SU-DHL-6 (cell line): Measurements from ENCODE around the gene NSG1.

Source experiments
- H2AFZ ChIP-seq: fragments of 200-600 bp; sonication (generic); 2 replicates; pipeline ENCODE4 v1.6.1; 2014; ENCODE audit warnings: low read depth, mild to moderate bottlenecking, moderate library complexity, mixed read lengths, antibody characterized with exemption, low read length; ENCODE audit not compliant: severe bottlenecking
- H3F3A ChIP-seq: fragments of 200-600 bp; shearing (Covaris generic); 2 replicates; pipeline ENCODE4 v1.6.0; 2016; ENCODE audit warnings: antibody characterized with exemption, mild to moderate bottlenecking; ENCODE audit not compliant: insufficient read depth
- H3K27ac ChIP-seq: fragments of 200-600 bp; sonication (generic); 2 replicates; pipeline ENCODE4 v1.5.1; 2016; ENCODE audit warnings: low read depth, mild to moderate bottlenecking, low read length, moderate library complexity, mixed read lengths
- H3K27me3 ChIP-seq: fragments of 200-600 bp; sonication (generic), shearing (Covaris generic); 2 replicates; pipeline ENCODE4 v1.6.0; 2014; ENCODE audit warnings: mild to moderate bottlenecking, low read length
- H3K36me3 ChIP-seq: fragments of 200-600 bp; sonication (generic); 2 replicates; pipeline ENCODE4 v1.6.1; 2014; ENCODE audit warnings: mild to moderate bottlenecking, low read length, mixed read lengths
- H3K4me2 ChIP-seq: fragments of 300-600, 200-600 bp; shearing (Covaris generic), sonication (generic); 2 replicates; pipeline ENCODE4 v1.6.0; 2014; ENCODE audit warnings: low read length, low read depth, mild to moderate bottlenecking; ENCODE audit not compliant: poor library complexity, severe bottlenecking
- H3K4me3 ChIP-seq: fragments of 200-600 bp; sonication (generic); 2 replicates; pipeline ENCODE4 v1.5.1; 2014; ENCODE audit warnings: antibody characterized with exemption, low read length, mild to moderate bottlenecking, mixed read lengths; ENCODE audit not compliant: insufficient read depth, poor library complexity, severe bottlenecking
- H3K79me2 ChIP-seq: fragments of 200-600 bp; sonication (generic); 2 replicates; pipeline ENCODE4 v1.6.1; 2014; ENCODE audit warnings: mild to moderate bottlenecking, low read length, moderate library complexity; ENCODE audit not compliant: insufficient read depth
- H3K9ac ChIP-seq: fragments of 200-600 bp; sonication (generic); 2 replicates; pipeline ENCODE4 v1.7.0; 2014; ENCODE audit warnings: mild to moderate bottlenecking, low read length
- H3K9me2 ChIP-seq: fragments of 200-600 bp; sonication (generic); replicated peaks from 2 replicates; pipeline ENCODE4 v1.6.1; 2014; ENCODE audit warnings: low read length; ENCODE audit not compliant: insufficient read depth
- H3K9me3 ChIP-seq: fragments of 200-600 bp; sonication (generic); 2 replicates; pipeline ENCODE4 v1.6.1; 2014; ENCODE audit warnings: low read length, mixed read lengths; ENCODE audit not compliant: insufficient read depth
- H4K20me1 ChIP-seq: fragments of 200-600 bp; sonication (generic); 2 replicates; pipeline ENCODE4 v1.6.1; 2014; ENCODE audit warnings: low read depth, mild to moderate bottlenecking, antibody characterized with exemption, low read length, moderate library complexity, mixed read lengths
- CTCF ChIP-seq: fragments of 200-600 bp; sonication (generic); IDR thresholded peaks from one replicate; pipeline ENCODE4 v1.5.1; 2017; ENCODE audit warnings: antibody characterized with exemption, mild to moderate bottlenecking, low read length, moderate library complexity; ENCODE audit not compliant: insufficient read depth, poor library complexity, severe bottlenecking
- EZH2phosphoT487 ChIP-seq: fragments of 200-600 bp; sonication (generic), shearing (Covaris generic); conservative IDR thresholded peaks from 2 replicates; pipeline ENCODE4 v1.6.1; 2018; ENCODE audit warnings: mild to moderate bottlenecking, antibody characterized with exemption, low read length, moderate library complexity, mixed read lengths

The NSG1 gene

GRCh38 chr4:4425696-4426095 is 38.8 kb downstream of the NSG1 start:
- Histone ChIP-seq H3K27ac (no peak overlapping the region), H3K9me3 (no peaks in the 10 kb centered on the region), H3K9me2 (no peaks in the 10 kb centered on the region), H3K4me3 (no peak overlapping the region), H3K27me3 (no peaks in the 10 kb centered on the region), H3K9ac (no peak overlapping the region), H3K4me2 (no peak overlapping the region), H4K20me1 (no peaks in the 10 kb centered on the region), H3K36me3 (0 out of 2 replicates have a peak, but pooled peaks cover 3% of the 10 kb centered on the region), H3F3A (no peaks in the 10 kb centered on the region), H3K79me2 (no peaks in the 10 kb centered on the region), H2AFZ (no peak overlapping the region)
- TF ChIP-seq CTCF (no peak), EZH2phosphoT487 (no peak)

GRCh38 chr4:4426511-4427120 is 39.7 kb downstream of the NSG1 start:
- Histone ChIP-seq H3K27ac (no peak overlapping the region), H3K4me3 (no peak overlapping the region), H2AFZ (no peak overlapping the region), H3K79me2 (no peaks in the 10 kb centered on the region), H3K4me2 (no peak overlapping the region), H4K20me1 (no peaks in the 10 kb centered on the region), H3K9ac (no peak overlapping the region), H3F3A (no peaks in the 10 kb centered on the region), H3K27me3 (no peaks in the 10 kb centered on the region), H3K9me3 (no peaks in the 10 kb centered on the region), H3K36me3 (no peaks in the 10 kb centered on the region), H3K9me2 (no peaks in the 10 kb centered on the region)
- TF ChIP-seq CTCF (no peak), EZH2phosphoT487 (no peak)

- no peak overlapping the region for H3K4me3 ChIP-seq
- H3K36me3 ChIP-seq = no peaks in the 10 kb centered on the region
- no peak overlapping the region for H3K4me2 ChIP-seq
- H3F3A ChIP-seq = no peaks in the 10 kb centered on the region
- no peaks in the 10 kb centered on the region for H3K9me3 ChIP-seq
- H3K9ac ChIP-seq = no peak overlapping the region
- no peaks in the 10 kb centered on the region for H3K79me2 ChIP-seq
- no peaks in the 10 kb centered on the region for H3K27me3 ChIP-seq
- no peak overlapping the region for H3K27ac ChIP-seq
- H2AFZ ChIP-seq = no peak overlapping the region
- TF ChIP-seq EZH2phosphoT487 (no peak), CTCF (no peak)
- H3K9me2 ChIP-seq = no peaks in the 10 kb centered on the region
- no peaks in the 10 kb centered on the region for H4K20me1 ChIP-seq
These were observed 40.4 kb downstream of the NSG1 start for GRCh38 chr4:4427121-4427870.
